Nephron (organoid): Measurements from ENCODE around the gene CLCN4.

Source experiments
- H3K27ac Mint-ChIP-seq, 3 experiments: 2 replicates each; pipeline ENCODE4 v1.8.0; 2020; ENCODE audit warnings: mixed read lengths in 3 of 3, mild to moderate bottlenecking in 2 of 3, moderate library complexity in 1 of 3
- H3K27me3 Mint-ChIP-seq: 2 replicates; pipeline ENCODE4 v1.8.0; 2021; ENCODE audit warnings: low read depth, mild to moderate bottlenecking, moderate library complexity, mixed read lengths
- H3K36me3 Mint-ChIP-seq: 2 replicates; pipeline ENCODE4 v1.8.0; 2020; ENCODE audit warnings: low read depth, mixed read lengths
- H3K4me1 Mint-ChIP-seq: 2 replicates; pipeline ENCODE4 v1.8.0; 2020; ENCODE audit warnings: mixed read lengths
- H3K4me3 Mint-ChIP-seq, 3 experiments: 2 replicates each; pipeline ENCODE4 v1.8.0; 2020; ENCODE audit warnings: mild to moderate bottlenecking in 3 of 3, mixed read lengths in 3 of 3, moderate library complexity in 2 of 3
- H3K9me3 Mint-ChIP-seq: 2 replicates; pipeline ENCODE4 v1.8.0; 2020; ENCODE audit warnings: mixed read lengths
- CTCF ChIP-seq, 3 experiments: fragments of 200-600 bp; sonication (generic); IDR thresholded peaks; one replicate each; pipeline ENCODE4 v1.5.0; 2021; ENCODE audit warnings: antibody characterized with exemption in 3 of 3; ENCODE audit not compliant: unreplicated experiment in 3 of 3

CLCN4 gene

GRCh38 chrX:10163031-10163430, 6.3 kb downstream of the CLCN4 start:
- peaks cover 23% of the 10 kb centered on the region for H3K4me1 Mint-ChIP-seq
- H3K9me3 Mint-ChIP-seq: peaks cover 8% of the 10 kb centered on the region
- H3K4me3 Mint-ChIP-seq: no peak overlapping the region
- peaks cover 15% of the 10 kb centered on the region for H3K36me3 Mint-ChIP-seq
- H3K27ac Mint-ChIP-seq: no peak overlapping the region
- no peak for TF ChIP-seq CTCF (IDR thresholded peaks at IDR 0.05; ENCODE audit: unreplicated experiment in 3 of 3)
- H3K27me3 Mint-ChIP-seq: peaks cover 6% of the 10 kb centered on the region

GRCh38 chrX:10164879-10165278, 8.1 kb downstream of the CLCN4 start:
- Mint-ChIP-seq H3K27me3 (no peaks in the 10 kb centered on the region), H3K36me3 (peaks cover 18% of the 10 kb centered on the region), H3K4me1 (peaks cover 14% of the 10 kb centered on the region), H3K9me3 (peaks cover 11% of the 10 kb centered on the region), H3K4me3 (no peak overlapping the region), H3K27ac (no peak overlapping the region)
- TF ChIP-seq CTCF (IDR thresholded peaks at IDR 0.05; ENCODE audit: unreplicated experiment in 3 of 3): no peak

- peaks cover 13% of the 10 kb centered on the region for H3K36me3 Mint-ChIP-seq
- peaks cover 13% of the 10 kb centered on the region for H3K9me3 Mint-ChIP-seq
- H3K4me3 Mint-ChIP-seq: no peak overlapping the region
- H3K27me3 Mint-ChIP-seq: no peaks in the 10 kb centered on the region
- H3K27ac Mint-ChIP-seq: no peak overlapping the region
- peaks cover 6% of the 10 kb centered on the region for H3K4me1 Mint-ChIP-seq
- TF ChIP-seq CTCF (IDR thresholded peaks at IDR 0.05; ENCODE audit: unreplicated experiment in 3 of 3): no peak
Observed at GRCh38 chrX:10165580-10166247, 8.9 kb downstream of the CLCN4 start.

- Mint-ChIP-seq H3K9me3 (peaks cover 13% of the 10 kb centered on the region), H3K4me1 (no peaks in the 10 kb centered on the region), H3K27me3 (no peaks in the 10 kb centered on the region), H3K27ac (no peak overlapping the region), H3K4me3 (no peak overlapping the region), H3K36me3 (peaks cover 13% of the 10 kb centered on the region)
- no peak for TF ChIP-seq CTCF (IDR thresholded peaks at IDR 0.05; ENCODE audit: unreplicated experiment in 3 of 3)
Observed at GRCh38 chrX:10166248-10166716, 9.5 kb downstream of the CLCN4 start.

- Mint-ChIP-seq H3K9me3 (peaks cover 13% of the 10 kb centered on the region), H3K4me1 (peaks cover 3% of the 10 kb centered on the region), H3K4me3 (no peak overlapping the region), H3K27me3 (no peaks in the 10 kb centered on the region), H3K27ac (no peak overlapping the region), H3K36me3 (peaks cover 13% of the 10 kb centered on the region)
- no peak for TF ChIP-seq CTCF (IDR thresholded peaks at IDR 0.05; ENCODE audit: unreplicated experiment in 3 of 3)
Observed at GRCh38 chrX:10166731-10167151, 10.0 kb downstream of the CLCN4 start.

- Mint-ChIP-seq H3K4me3 (no peak overlapping the region), H3K9me3 (peaks cover 12% of the 10 kb centered on the region), H3K36me3 (peaks cover 9% of the 10 kb centered on the region), H3K4me1 (peaks cover 9% of the 10 kb centered on the region), H3K27me3 (no peaks in the 10 kb centered on the region), H3K27ac (no peak overlapping the region)
- no peak for TF ChIP-seq CTCF (IDR thresholded peaks at IDR 0.05; ENCODE audit: unreplicated experiment in 3 of 3)
Observed at GRCh38 chrX:10167573-10167972, 10.8 kb downstream of the CLCN4 start.
